ENCODE results near the gene CADM1.

DNA sequence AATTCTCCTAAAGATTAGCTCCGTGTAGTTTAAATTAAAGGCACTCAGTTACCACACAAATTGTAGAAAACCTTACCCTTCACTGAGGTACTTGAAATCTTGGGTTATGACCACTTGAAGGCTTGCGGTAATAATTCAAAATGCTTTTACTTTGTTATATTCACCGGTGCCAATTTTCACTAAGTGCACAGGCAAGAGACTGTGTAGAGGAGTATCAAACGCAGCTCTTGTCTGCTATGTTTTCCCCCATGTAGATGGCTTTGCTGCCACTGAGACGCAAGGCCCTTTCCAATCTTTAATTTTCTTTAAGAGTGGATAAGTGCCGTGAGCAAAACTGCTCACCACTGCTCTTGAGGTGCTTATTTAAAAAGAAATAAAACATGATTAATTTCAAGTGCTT lies 155.8 kb downstream of the CADM1 start:
- TF ChIP-seq CTCF (conservative IDR thresholded peaks at IDR 0.05 in 1 of 2, IDR thresholded peaks at IDR 0.05 in 1 of 2; ENCODE audit: extremely low read depth in 1 of 2, insufficient read depth in 1 of 2, low read depth in 1 of 2, low read length in 2 of 2): no peak
- TF ChIP-seq EZH2 (IDR thresholded peaks at IDR 0.05; ENCODE audit: borderline replicate concordance, low read length): no peak
